HepG2 (cell line): Measurements from ENCODE around the gene WNT3A.
A peak's percentile ranks its signal among the peaks of the same experiment; 100 is the strongest.

ENCODE experiments used
- CSRNP1 ChIP-seq: sonication (generic); formaldehyde crosslinking; IDR thresholded peaks from 2 replicates; pipeline ENCODE4 v1.8.1; 2023; ENCODE audit warnings: mild to moderate bottlenecking, missing genetic modification reagents
- HES4 ChIP-seq: sonication (generic); formaldehyde crosslinking; IDR thresholded peaks from 2 replicates; pipeline ENCODE4 v1.9.0; 2021; ENCODE audit warnings: mild to moderate bottlenecking, missing genetic modification reagents, borderline replicate concordance
- HMGA1 ChIP-seq: sonication (generic); formaldehyde crosslinking; conservative IDR thresholded peaks from 2 replicates; pipeline ENCODE4 v1.4.0; 2020; ENCODE audit warnings: missing genetic modification reagents
- KLF13 ChIP-seq: sonication (generic); formaldehyde crosslinking; IDR thresholded peaks from 2 replicates; pipeline ENCODE4 v1.4.0; 2020; ENCODE audit warnings: mild to moderate bottlenecking, missing genetic modification reagents
- MAFK ChIP-seq, 2 experiments: IDR thresholded peaks in 1 of 2; conservative IDR thresholded peaks in 1 of 2; 2 replicates each; pipeline ENCODE4 v1.6.1; 2011; ENCODE audit warnings: improper control_type of control experiment in 2 of 2, low read length in 2 of 2
- RELA ChIP-seq: sonication (generic); formaldehyde crosslinking; IDR thresholded peaks from 2 replicates; pipeline ENCODE4 v1.4.0; 2020; ENCODE audit warnings: missing genetic modification reagents
- ZBTB38 ChIP-seq: sonication (generic); formaldehyde crosslinking; IDR thresholded peaks from 2 replicates; pipeline ENCODE4 v1.5.1; 2020; ENCODE audit warnings: mild to moderate bottlenecking, missing genetic modification reagents
- ZNF737 ChIP-seq: sonication (generic); formaldehyde crosslinking; IDR thresholded peaks from 2 replicates; pipeline ENCODE4 v1.5.0; 2020; ENCODE audit warnings: missing genetic modification reagents, mild to moderate bottlenecking, borderline replicate concordance
- ZNF777 ChIP-seq: sonication (generic); formaldehyde crosslinking; IDR thresholded peaks from 2 replicates; pipeline ENCODE4 v1.4.0; 2020; ENCODE audit warnings: missing genetic modification reagents
- TF ChIP-seq, protein P1 (sequence below): sonication (generic); formaldehyde crosslinking; IDR thresholded peaks from 2 replicates; pipeline ENCODE4 v1.4.0; 2020; ENCODE audit warnings: missing genetic modification reagents
- TF ChIP-seq, protein P2 (sequence below): IDR thresholded peaks from 2 replicates; pipeline ENCODE4 v1.6.1; 2016; ENCODE audit warnings: low read depth, borderline replicate concordance
- TF ChIP-seq, protein P3 (sequence below): sonication (generic); formaldehyde crosslinking; IDR thresholded peaks from 2 replicates; pipeline ENCODE4 v1.5.0; 2020; ENCODE audit warnings: mild to moderate bottlenecking, missing genetic modification reagents, moderate library complexity

DNA sequence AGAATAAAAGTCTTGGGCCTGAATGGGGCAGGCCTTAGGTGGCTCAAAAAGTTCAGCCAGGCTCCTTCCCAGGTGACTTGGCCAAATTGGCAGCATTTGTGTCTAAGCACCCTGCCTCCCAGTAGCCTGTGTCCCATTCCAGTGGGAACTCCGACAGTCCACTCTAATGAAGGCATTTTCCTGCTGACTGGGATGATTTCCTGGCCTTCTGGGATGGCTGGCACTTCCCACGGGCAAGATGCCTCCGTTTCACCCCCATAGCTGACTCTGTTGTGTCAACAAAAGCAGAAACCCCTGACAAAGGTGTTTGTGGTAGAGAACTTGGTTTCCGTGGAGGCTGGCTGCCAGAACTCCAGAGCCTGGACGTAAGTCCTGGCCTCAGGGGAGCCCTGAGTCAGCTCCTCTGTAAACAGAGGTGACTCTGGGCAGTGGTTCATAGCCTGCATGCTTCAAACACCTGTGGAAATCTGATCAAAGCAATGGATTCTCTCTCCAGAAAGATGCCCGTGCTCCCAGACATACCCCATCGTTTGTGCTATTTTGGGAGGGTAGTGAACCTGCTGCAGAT, 36.6 kb downstream of the WNT3A start:
- TF ChIP-seq, protein P1, sequence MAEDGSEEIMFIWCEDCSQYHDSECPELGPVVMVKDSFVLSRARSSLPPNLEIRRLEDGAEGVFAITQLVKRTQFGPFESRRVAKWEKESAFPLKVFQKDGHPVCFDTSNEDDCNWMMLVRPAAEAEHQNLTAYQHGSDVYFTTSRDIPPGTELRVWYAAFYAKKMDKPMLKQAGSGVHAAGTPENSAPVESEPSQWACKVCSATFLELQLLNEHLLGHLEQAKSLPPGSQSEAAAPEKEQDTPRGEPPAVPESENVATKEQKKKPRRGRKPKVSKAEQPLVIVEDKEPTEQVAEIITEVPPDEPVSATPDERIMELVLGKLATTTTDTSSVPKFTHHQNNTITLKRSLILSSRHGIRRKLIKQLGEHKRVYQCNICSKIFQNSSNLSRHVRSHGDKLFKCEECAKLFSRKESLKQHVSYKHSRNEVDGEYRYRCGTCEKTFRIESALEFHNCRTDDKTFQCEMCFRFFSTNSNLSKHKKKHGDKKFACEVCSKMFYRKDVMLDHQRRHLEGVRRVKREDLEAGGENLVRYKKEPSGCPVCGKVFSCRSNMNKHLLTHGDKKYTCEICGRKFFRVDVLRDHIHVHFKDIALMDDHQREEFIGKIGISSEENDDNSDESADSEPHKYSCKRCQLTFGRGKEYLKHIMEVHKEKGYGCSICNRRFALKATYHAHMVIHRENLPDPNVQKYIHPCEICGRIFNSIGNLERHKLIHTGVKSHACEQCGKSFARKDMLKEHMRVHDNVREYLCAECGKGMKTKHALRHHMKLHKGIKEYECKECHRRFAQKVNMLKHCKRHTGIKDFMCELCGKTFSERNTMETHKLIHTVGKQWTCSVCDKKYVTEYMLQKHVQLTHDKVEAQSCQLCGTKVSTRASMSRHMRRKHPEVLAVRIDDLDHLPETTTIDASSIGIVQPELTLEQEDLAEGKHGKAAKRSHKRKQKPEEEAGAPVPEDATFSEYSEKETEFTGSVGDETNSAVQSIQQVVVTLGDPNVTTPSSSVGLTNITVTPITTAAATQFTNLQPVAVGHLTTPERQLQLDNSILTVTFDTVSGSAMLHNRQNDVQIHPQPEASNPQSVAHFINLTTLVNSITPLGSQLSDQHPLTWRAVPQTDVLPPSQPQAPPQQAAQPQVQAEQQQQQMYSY (CRISPR knock-in tag): no peak
- TF ChIP-seq RELA (CRISPR knock-in tag): no peak
- TF ChIP-seq ZNF777: no peak
- TF ChIP-seq, protein P2, sequence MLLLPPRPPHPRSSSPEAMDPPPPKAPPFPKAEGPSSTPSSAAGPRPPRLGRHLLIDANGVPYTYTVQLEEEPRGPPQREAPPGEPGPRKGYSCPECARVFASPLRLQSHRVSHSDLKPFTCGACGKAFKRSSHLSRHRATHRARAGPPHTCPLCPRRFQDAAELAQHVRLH: no peak
- no peak for TF ChIP-seq ZNF737
- no peak for TF ChIP-seq KLF13 (CRISPR knock-in tag)
- TF ChIP-seq MAFK (conservative IDR thresholded peaks at IDR 0.05 in 1 of 2, IDR thresholded peaks at IDR 0.05 in 1 of 2; ENCODE audit: low read length in 2 of 2): 0 out of 4 replicates have a peak, but pooled peaks of 1 of the 2 experiments have one; percentile 1
- TF ChIP-seq HES4 (CRISPR knock-in tag): no peak
- TF ChIP-seq ZBTB38 (CRISPR knock-in tag): no peak
- TF ChIP-seq, protein P3, sequence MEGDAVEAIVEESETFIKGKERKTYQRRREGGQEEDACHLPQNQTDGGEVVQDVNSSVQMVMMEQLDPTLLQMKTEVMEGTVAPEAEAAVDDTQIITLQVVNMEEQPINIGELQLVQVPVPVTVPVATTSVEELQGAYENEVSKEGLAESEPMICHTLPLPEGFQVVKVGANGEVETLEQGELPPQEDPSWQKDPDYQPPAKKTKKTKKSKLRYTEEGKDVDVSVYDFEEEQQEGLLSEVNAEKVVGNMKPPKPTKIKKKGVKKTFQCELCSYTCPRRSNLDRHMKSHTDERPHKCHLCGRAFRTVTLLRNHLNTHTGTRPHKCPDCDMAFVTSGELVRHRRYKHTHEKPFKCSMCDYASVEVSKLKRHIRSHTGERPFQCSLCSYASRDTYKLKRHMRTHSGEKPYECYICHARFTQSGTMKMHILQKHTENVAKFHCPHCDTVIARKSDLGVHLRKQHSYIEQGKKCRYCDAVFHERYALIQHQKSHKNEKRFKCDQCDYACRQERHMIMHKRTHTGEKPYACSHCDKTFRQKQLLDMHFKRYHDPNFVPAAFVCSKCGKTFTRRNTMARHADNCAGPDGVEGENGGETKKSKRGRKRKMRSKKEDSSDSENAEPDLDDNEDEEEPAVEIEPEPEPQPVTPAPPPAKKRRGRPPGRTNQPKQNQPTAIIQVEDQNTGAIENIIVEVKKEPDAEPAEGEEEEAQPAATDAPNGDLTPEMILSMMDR (CRISPR knock-in tag): no peak
- no peak for TF ChIP-seq CSRNP1 (CRISPR knock-in tag)
- TF ChIP-seq HMGA1 (CRISPR knock-in tag): no peak
